H9 (cell line): ENCODE data around the gene SEMA5A. TPM values are rescaled to one million over a fixed set of nuclear protein-coding genes. Genes with fewer than 3 reads are reported as not detected.

Experiments used
- DNase-seq: peaks from one replicate; pipeline ENCODE4 v3.0.0-alpha.2; 2017
- H2AFZ ChIP-seq: one replicate; pipeline ENCODE4 v1.6.1; 2013; ENCODE audit warnings: mild to moderate bottlenecking, low read length, control low read depth, moderate library complexity
- H2AK5ac ChIP-seq: 2 replicates; pipeline ENCODE4 v1.6.1; 2013; ENCODE audit warnings: low read length, control low read depth, mixed read lengths; ENCODE audit not compliant: insufficient read length
- H2BK120ac ChIP-seq: one replicate; pipeline ENCODE4 v1.6.1; 2013; ENCODE audit warnings: low read depth, mild to moderate bottlenecking, low read length, control low read depth, inconsistent platforms; ENCODE audit not compliant: poor library complexity, severe bottlenecking
- H2BK12ac ChIP-seq: 2 replicates; pipeline ENCODE4 v1.6.1; 2013; ENCODE audit warnings: low read length, control low read depth, mixed read lengths, low read depth; ENCODE audit not compliant: insufficient read length
- H2BK15ac ChIP-seq: 2 replicates; pipeline ENCODE4 v1.6.1; 2013; ENCODE audit warnings: low read depth, low read length, control low read depth
- H2BK20ac ChIP-seq: one replicate; pipeline ENCODE4 v1.6.1; 2013; ENCODE audit warnings: low read depth, mild to moderate bottlenecking, low read length, control low read depth, inconsistent platforms; ENCODE audit not compliant: poor library complexity, severe bottlenecking
- H2BK5ac ChIP-seq: 2 replicates; pipeline ENCODE4 v1.6.1; 2013; ENCODE audit warnings: low read length, control low read depth, mixed read lengths; ENCODE audit not compliant: insufficient read length
- H3K14ac ChIP-seq: 2 replicates; pipeline ENCODE4 v1.6.1; 2013; ENCODE audit warnings: low read length, control low read depth; ENCODE audit not compliant: insufficient read depth
- H3K18ac ChIP-seq: 2 replicates; pipeline ENCODE4 v1.6.1; 2013; ENCODE audit warnings: low read depth, mild to moderate bottlenecking, mixed read lengths, low read length, control low read depth; ENCODE audit not compliant: insufficient read length
- H3K23ac ChIP-seq: 2 replicates; pipeline ENCODE4 v1.6.1; 2013; ENCODE audit warnings: low read length, control low read depth, mixed read lengths, low read depth; ENCODE audit not compliant: insufficient read length
- H3K23me2 ChIP-seq: 2 replicates; pipeline ENCODE4 v1.6.1; 2013; ENCODE audit warnings: low read depth, mild to moderate bottlenecking, mixed read lengths, low read length, control low read depth; ENCODE audit not compliant: insufficient read length, poor library complexity, severe bottlenecking
- H3K27ac ChIP-seq: 2 replicates; pipeline ENCODE4 v1.5.1; 2013; ENCODE audit warnings: low read length, control low read depth, mixed read lengths, low read depth; ENCODE audit not compliant: insufficient read length
- H3K27me3 ChIP-seq: 2 replicates; pipeline ENCODE4 v1.6.1; 2013; ENCODE audit warnings: low read length, control low read depth, inconsistent platforms; ENCODE audit not compliant: insufficient read depth
- H3K4ac ChIP-seq: 2 replicates; pipeline ENCODE4 v1.6.1; 2013; ENCODE audit warnings: low read depth, mild to moderate bottlenecking, control low read depth, inconsistent platforms, low read length, moderate library complexity
- H3K4me1 ChIP-seq: 2 replicates; pipeline ENCODE4 v1.6.1; 2013; ENCODE audit warnings: low read length, control low read depth, inconsistent platforms; ENCODE audit not compliant: insufficient read depth
- H3K4me2 ChIP-seq: 2 replicates; pipeline ENCODE4 v1.6.1; 2013; ENCODE audit warnings: low read length, control low read depth, mixed read lengths; ENCODE audit not compliant: insufficient read length, insufficient read depth
- H3K56ac ChIP-seq: 2 replicates; pipeline ENCODE4 v1.6.1; 2013; ENCODE audit warnings: low read depth, mild to moderate bottlenecking, mixed read lengths, low read length, control low read depth; ENCODE audit not compliant: insufficient read length
- H3K79me1 ChIP-seq: 2 replicates; pipeline ENCODE4 v1.6.1; 2013; ENCODE audit warnings: low read depth, mild to moderate bottlenecking, moderate library complexity, low read length, control low read depth, inconsistent platforms; ENCODE audit not compliant: insufficient read depth, poor library complexity, severe bottlenecking
- H3K79me2 ChIP-seq: 2 replicates; pipeline ENCODE4 v1.6.1; 2013; ENCODE audit warnings: low read length, control low read depth, inconsistent platforms; ENCODE audit not compliant: insufficient read depth
- H3K9ac ChIP-seq: 2 replicates; pipeline ENCODE4 v1.6.1; 2013; ENCODE audit warnings: low read length, control low read depth, mixed read lengths; ENCODE audit not compliant: insufficient read length; ENCODE audit errors: extremely low read depth
- H3K9me3 ChIP-seq: one replicate; pipeline ENCODE4 v1.6.1; 2013; ENCODE audit warnings: low read depth, low read length, inconsistent platforms; ENCODE audit not compliant: control insufficient read depth
- H3T11ph ChIP-seq: one replicate; pipeline ENCODE4 v1.6.1; 2013; ENCODE audit warnings: mild to moderate bottlenecking, low read length, control low read depth, inconsistent platforms
- H4K20me1 ChIP-seq: one replicate; pipeline ENCODE4 v1.6.1; 2013; ENCODE audit not compliant: control insufficient read depth, insufficient read length, insufficient read depth
- H4K5ac ChIP-seq: 2 replicates; pipeline ENCODE4 v1.6.1; 2013; ENCODE audit warnings: low read depth, mild to moderate bottlenecking, mixed read lengths, low read length, control low read depth; ENCODE audit not compliant: insufficient read length
- H4K8ac ChIP-seq: replicated peaks from 2 replicates; pipeline ENCODE4 v1.6.1; 2013; ENCODE audit warnings: low read length, control low read depth, mixed read lengths, low read depth; ENCODE audit not compliant: insufficient read length
- H4K91ac ChIP-seq: 2 replicates; pipeline ENCODE4 v1.6.1; 2013; ENCODE audit warnings: low read depth, mild to moderate bottlenecking, moderate library complexity, mixed read lengths, low read length, control low read depth; ENCODE audit not compliant: insufficient read length
- H3K27ac Mint-ChIP-seq, 3 experiments: 2 replicates in 2 of 3; 3 replicates in 1 of 3; pipeline ENCODE4 v1.8.0; 2020 to 2021; ENCODE audit warnings: mixed read lengths in 3 of 3, mild to moderate bottlenecking in 1 of 3, moderate library complexity in 1 of 3
- H3K27me3 Mint-ChIP-seq: 2 replicates; pipeline ENCODE4 v1.8.0; 2021; ENCODE audit warnings: low read depth, mild to moderate bottlenecking, moderate library complexity, mixed read lengths
- H3K36me3 Mint-ChIP-seq, 3 experiments: 2 replicates in 2 of 3; 3 replicates in 1 of 3; pipeline ENCODE4 v1.8.0; 2020 to 2021; ENCODE audit warnings: low read depth in 3 of 3, mixed read lengths in 3 of 3; ENCODE audit not compliant: insufficient read depth in 1 of 3
- H3K4me1 Mint-ChIP-seq, 2 experiments: 2 replicates each; pipeline ENCODE4 v1.8.0; 2020; ENCODE audit warnings: mixed read lengths in 2 of 2
- H3K4me3 Mint-ChIP-seq, 2 experiments: 2 replicates in 1 of 2; 3 replicates in 1 of 2; pipeline ENCODE4 v1.8.0; 2020 to 2021; ENCODE audit warnings: mild to moderate bottlenecking in 2 of 2, mixed read lengths in 2 of 2, moderate library complexity in 1 of 2
- H3K9me3 Mint-ChIP-seq, 2 experiments: 2 replicates in 1 of 2; 3 replicates in 1 of 2; pipeline ENCODE4 v1.8.0; 2020; ENCODE audit warnings: mild to moderate bottlenecking in 2 of 2, mixed read lengths in 2 of 2, moderate library complexity in 1 of 2
- CTCF ChIP-seq: fragments of 200-600 bp; sonication (generic); conservative IDR thresholded peaks from 3 replicates; pipeline ENCODE4 v1.8.0; 2021; ENCODE audit warnings: antibody characterized with exemption, mild to moderate bottlenecking
- WGBS: extraction: QIAGEN DNeasy Blood & Tissue Kit; methylation state at CpG from one replicate; pipeline ENCODE4 v1.1.7; 2013; ENCODE audit warnings: missing lambda C conversion rate, low lambda C conversion rate, mixed read lengths; ENCODE audit not compliant: insufficient read length; ENCODE audit errors: extremely low coverage; 5-methylcytosine and 5-hydroxymethylcytosine counted together
- total RNA-seq: library from RNA; stranded (reverse); gene quantifications from 2 replicates; pipeline ENCODE4 v1.2.1, GENCODE V29; 2021

SEMA5A gene
- total RNA-seq, 1 experiment from 2014 or later: 4.3 TPM

GRCh38 chr5:9494301-9494700, 51.6 kb downstream of the SEMA5A start:
- H3K79me2 ChIP-seq: no peaks in the 10 kb centered on the region

More at GRCh38 chr5:9494301-9494700, 51.6 kb downstream of the SEMA5A start:
- no peak overlapping the region for H2BK120ac ChIP-seq
- H3K14ac ChIP-seq: no peak overlapping the region
- H2BK20ac ChIP-seq: no peak overlapping the region
- H3K9me3 ChIP-seq: no peaks in the 10 kb centered on the region
- H3K23me2 ChIP-seq: no peaks in the 10 kb centered on the region
- peaks cover 22 to 27% of the 10 kb centered on the region in 2 experiments for H3K4me1 Mint-ChIP-seq
- no peak overlapping the region for H3K27ac ChIP-seq
- no peaks in the 10 kb centered on the region for H4K20me1 ChIP-seq
- H3K23ac ChIP-seq: no peak overlapping the region
- H3K79me1 ChIP-seq: no peaks in the 10 kb centered on the region
- H2BK15ac ChIP-seq: no peak overlapping the region
- H4K5ac ChIP-seq: no peak overlapping the region
- no peak overlapping the region for H3K9ac ChIP-seq
- no peak for TF ChIP-seq CTCF
- DNase-seq: no peak
- H4K8ac ChIP-seq: no peak overlapping the region
- no peak overlapping the region for H3K4me3 Mint-ChIP-seq
- no peak overlapping the region for H3K4ac ChIP-seq
- H3K4me1 ChIP-seq: peaks cover 5% of the 10 kb centered on the region
- H3K27ac Mint-ChIP-seq: no peak overlapping the region
- no peak overlapping the region for H3K18ac ChIP-seq
- no peak overlapping the region for H3K56ac ChIP-seq
- no peak overlapping the region for H3K4me2 ChIP-seq
- H3K27me3 ChIP-seq: no peaks in the 10 kb centered on the region
- no peaks in the 10 kb centered on the region for H3K27me3 Mint-ChIP-seq
- H2AFZ ChIP-seq: no peak overlapping the region
- no peak overlapping the region for H4K91ac ChIP-seq
- H2BK5ac ChIP-seq: no peak overlapping the region
- no peaks in the 10 kb centered on the region for H3K36me3 Mint-ChIP-seq
- no peak overlapping the region for H2AK5ac ChIP-seq
- no peaks in the 10 kb centered on the region; a peak in 1 of 5 replicates for H3K9me3 Mint-ChIP-seq
- H2BK12ac ChIP-seq: no peak overlapping the region
- no CpG with 5 or more reads among the region's 3 CpGs for WGBS
- H3T11ph ChIP-seq: no peak overlapping the region
